Upper lobe of left lung (tissue), 4 donors: Measurements from ENCODE around the gene MGAT5B.

Experiments
- CTCF ChIP-seq, 6 experiments: fragments of 450-650 bp in 4 of 6; fragments of 200-600 bp in 2 of 6; sonication (generic) in 2 of 6; IDR thresholded peaks; one replicate each; pipeline ENCODE4 v1.5.1; 2016 to 2019; ENCODE audit warnings: antibody characterized with exemption in 6 of 6
- POLR2AphosphoS5 ChIP-seq, 2 donors: sonication (generic); formaldehyde crosslinking; IDR thresholded peaks; one replicate each; pipeline ENCODE4 v1.5.1; 2017; ENCODE audit warnings: antibody characterized with exemption in 2 of 2

GRCh38 chr17:76961869-76962268 lies 93.7 kb downstream of the MGAT5B start:
- TF ChIP-seq POLR2AphosphoS5 (IDR thresholded peaks at IDR 0.05) (no peak), CTCF (IDR thresholded peaks at IDR 0.05) (no peak)
